WTC11 (cell line): ENCODE measurements around the gene TMC6. TPM values are rescaled to one million over a fixed set of nuclear protein-coding genes. Genes with fewer than 3 reads are reported as not detected.

Source experiments
- ATAC-seq: fragments of 200-7000 bp; cut with Tn5 transposase; 2 replicates; pipeline ENCODE4 v1.10.0; 2021; ENCODE audit warnings: mild to moderate bottlenecking, moderate library complexity
- CTCF ChIA-PET: fragments of 300-600 bp; sonication (Branson Sonifier 250); formaldehyde crosslinking; loops from one replicate; lab custom pipeline; 2021; ENCODE audit warnings: antibody characterized with exemption; lab: Charles Lee
- POLR2A ChIA-PET: fragments of 350-600 bp; sonication (Branson Sonifier 250); formaldehyde crosslinking; loops from one replicate; lab custom pipeline; 2021; ENCODE audit warnings: antibody characterized with exemption; lab: Charles Lee
- DNase-seq: peaks from one replicate; pipeline ENCODE4 v3.0.0; 2021; ENCODE audit warnings: low spot score
- H3K27ac Mint-ChIP-seq: 2 replicates; pipeline ENCODE4 v1.8.0; 2021; ENCODE audit warnings: mixed read lengths
- H3K27me3 Mint-ChIP-seq: 2 replicates; pipeline ENCODE4 v1.8.0; 2021; ENCODE audit warnings: low read depth, mild to moderate bottlenecking, moderate library complexity, mixed read lengths
- H3K36me3 Mint-ChIP-seq: 2 replicates; pipeline ENCODE4 v1.8.0; 2021; ENCODE audit warnings: mixed read lengths
- H3K4me1 Mint-ChIP-seq: 2 replicates; pipeline ENCODE4 v1.8.0; 2022; ENCODE audit warnings: mixed read lengths
- H3K4me3 Mint-ChIP-seq: 2 replicates; pipeline ENCODE4 v1.8.0; 2021; ENCODE audit warnings: mild to moderate bottlenecking, moderate library complexity, mixed read lengths
- H3K9me3 Mint-ChIP-seq: 2 replicates; pipeline ENCODE4 v1.8.0; 2021; ENCODE audit warnings: mixed read lengths
- ELF4 ChIP-seq: sonication (generic); formaldehyde crosslinking; IDR thresholded peaks from 2 replicates; pipeline ENCODE4 v1.8.1; 2022; ENCODE audit warnings: low read depth, mild to moderate bottlenecking, moderate library complexity, missing genetic modification reagents
- FOXJ3 ChIP-seq: sonication (generic); formaldehyde crosslinking; IDR thresholded peaks from 2 replicates; pipeline ENCODE4 v1.9.0; 2021; ENCODE audit warnings: missing genetic modification reagents, mild to moderate bottlenecking, borderline replicate concordance
- FOXP1 ChIP-seq: sonication (generic); formaldehyde crosslinking; IDR thresholded peaks from 2 replicates; pipeline ENCODE4 v1.8.0; 2022; ENCODE audit warnings: missing genetic modification reagents, mild to moderate bottlenecking, moderate library complexity, borderline replicate concordance
- FOXP4 ChIP-seq: sonication (generic); formaldehyde crosslinking; IDR thresholded peaks from 2 replicates; pipeline ENCODE4 v1.8.0; 2022; ENCODE audit warnings: mild to moderate bottlenecking, missing genetic modification reagents
- GTF2I ChIP-seq: fragments of 250-450 bp; sonication (Bioruptor Pico); conservative IDR thresholded peaks from 2 replicates; pipeline ENCODE4 v1.4.0; 2021; ENCODE audit warnings: mild to moderate bottlenecking
- IRF2 ChIP-seq: sonication (generic); formaldehyde crosslinking; IDR thresholded peaks from 2 replicates; pipeline ENCODE4 v1.8.0; 2022; ENCODE audit warnings: low read depth, missing genetic modification reagents, borderline replicate concordance
- NFATC4 ChIP-seq: fragments of 250-450 bp; sonication (Bioruptor Pico); IDR thresholded peaks from 2 replicates; pipeline ENCODE4 v1.9.0; 2021; ENCODE audit warnings: mild to moderate bottlenecking
- NFE2L1 ChIP-seq: sonication (generic); formaldehyde crosslinking; IDR thresholded peaks from 2 replicates; pipeline ENCODE4 v1.8.1; 2023; ENCODE audit warnings: missing genetic modification reagents
- NFYB ChIP-seq: sonication (generic); formaldehyde crosslinking; conservative IDR thresholded peaks from 2 replicates; pipeline ENCODE4 v1.8.0; 2022; ENCODE audit warnings: low read depth, missing genetic modification reagents
- NR1H2 ChIP-seq: sonication (generic); formaldehyde crosslinking; IDR thresholded peaks from 2 replicates; pipeline ENCODE4 v1.9.0; 2021; ENCODE audit warnings: mild to moderate bottlenecking, moderate library complexity, missing genetic modification reagents
- PRRX2 ChIP-seq: fragments of 250-450 bp; sonication (Bioruptor Pico); IDR thresholded peaks from 2 replicates; pipeline ENCODE4 v1.8.0; 2021; ENCODE audit warnings: mild to moderate bottlenecking
- SOX15 ChIP-seq: fragments of 250-450 bp; sonication (Bioruptor Pico); IDR thresholded peaks from 2 replicates; pipeline ENCODE4 v1.9.0; 2021; ENCODE audit warnings: mild to moderate bottlenecking
- SP1 ChIP-seq: sonication (generic); formaldehyde crosslinking; conservative IDR thresholded peaks from 2 replicates; pipeline ENCODE4 v1.8.1; 2022; ENCODE audit warnings: missing genetic modification reagents
- TP53 ChIP-seq: sonication (generic); formaldehyde crosslinking; IDR thresholded peaks from 2 replicates; pipeline ENCODE4 v1.8.1; 2023; ENCODE audit warnings: mild to moderate bottlenecking, missing genetic modification reagents
- ZNF121 ChIP-seq: sonication (generic); formaldehyde crosslinking; IDR thresholded peaks from 2 replicates; pipeline ENCODE4 v1.8.0; 2023; ENCODE audit warnings: missing genetic modification reagents
- total RNA-seq: library from RNA; stranded (reverse); gene quantifications from 3 replicates; pipeline ENCODE4 v1.2.3, GENCODE V29; 2021
- TF ChIP-seq, protein P1 (sequence below): fragments of 250-450 bp; sonication (Bioruptor Pico); conservative IDR thresholded peaks from 2 replicates; pipeline ENCODE4 v1.9.0; 2021; ENCODE audit warnings: mild to moderate bottlenecking
- TF ChIP-seq, protein P2 (sequence below): sonication (generic); formaldehyde crosslinking; IDR thresholded peaks from 2 replicates; pipeline ENCODE4 v1.8.0; 2023; ENCODE audit warnings: missing genetic modification reagents, mild to moderate bottlenecking, borderline replicate concordance
- TF ChIP-seq, protein P3 (sequence below): sonication (generic); formaldehyde crosslinking; IDR thresholded peaks from 2 replicates; pipeline ENCODE4 v1.8.1; 2022; ENCODE audit warnings: low read depth, missing genetic modification reagents, borderline replicate concordance
- TF ChIP-seq, protein P4 (sequence below): sonication (generic); formaldehyde crosslinking; IDR thresholded peaks from 2 replicates; pipeline ENCODE4 v1.8.1; 2023; ENCODE audit warnings: mild to moderate bottlenecking, missing genetic modification reagents
- TF ChIP-seq, protein P5 (sequence below): sonication (generic); formaldehyde crosslinking; conservative IDR thresholded peaks from 2 replicates; pipeline ENCODE4 v1.8.1; 2023; ENCODE audit warnings: mild to moderate bottlenecking, low read depth, missing genetic modification reagents, moderate library complexity

Gene TMC6
- total RNA-seq, 1 experiment from 2014 or later, result 120 TPM

- TF ChIP-seq FOXP1 (CRISPR knock-in tag), result no peak
- no peak for TF ChIP-seq TP53
- TF ChIP-seq, all 79 proteins: peak for 0
These were observed 53.5 kb downstream of the TMC6 start (continued) for GRCh38 chr17:78075011-78075410.

- TF ChIP-seq NR1H2 (CRISPR knock-in tag), result no peak
- TF ChIP-seq, protein P1, sequence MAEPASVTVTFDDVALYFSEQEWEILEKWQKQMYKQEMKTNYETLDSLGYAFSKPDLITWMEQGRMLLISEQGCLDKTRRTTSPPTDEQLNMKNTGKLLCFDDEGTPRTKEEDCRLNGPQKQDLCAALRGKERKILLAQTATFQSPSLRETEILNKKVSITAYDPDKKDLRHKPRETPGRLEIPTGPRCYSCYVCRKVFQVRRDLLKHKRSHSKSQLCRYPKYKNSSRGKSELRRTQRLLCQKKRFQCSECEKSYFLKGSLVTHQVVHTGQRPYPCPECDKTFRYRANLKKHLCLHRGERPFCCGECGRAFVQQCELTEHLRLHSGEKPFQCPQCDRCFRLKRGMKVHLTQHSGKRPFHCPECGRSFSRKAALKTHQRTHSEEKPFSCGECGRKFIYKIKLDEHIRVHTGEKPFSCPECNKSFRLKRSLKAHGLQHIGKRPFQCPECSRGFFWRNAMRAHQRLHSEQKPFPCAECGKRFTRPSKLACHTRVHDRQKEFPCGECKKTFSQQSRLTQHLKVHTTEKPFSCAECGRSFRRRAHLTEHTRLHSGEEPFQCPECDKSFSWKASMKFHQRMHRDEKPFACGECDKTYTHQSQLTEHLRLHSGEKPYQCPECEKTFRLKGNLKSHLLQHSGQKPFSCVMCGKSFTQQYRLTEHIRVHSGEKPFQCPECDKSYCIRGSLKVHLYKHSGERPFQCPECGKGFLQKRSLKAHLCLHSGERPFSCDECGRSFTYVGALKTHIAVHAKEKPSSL (CRISPR knock-in tag), result no peak
- no peak for TF ChIP-seq NFYB (CRISPR knock-in tag)
- TF ChIP-seq FOXJ3, result no peak
- no peak for TF ChIP-seq IRF2 (CRISPR knock-in tag)
- no peak for TF ChIP-seq SOX15 (CRISPR knock-in tag)
- no peak for TF ChIP-seq ZNF121
- TF ChIP-seq, protein P2, sequence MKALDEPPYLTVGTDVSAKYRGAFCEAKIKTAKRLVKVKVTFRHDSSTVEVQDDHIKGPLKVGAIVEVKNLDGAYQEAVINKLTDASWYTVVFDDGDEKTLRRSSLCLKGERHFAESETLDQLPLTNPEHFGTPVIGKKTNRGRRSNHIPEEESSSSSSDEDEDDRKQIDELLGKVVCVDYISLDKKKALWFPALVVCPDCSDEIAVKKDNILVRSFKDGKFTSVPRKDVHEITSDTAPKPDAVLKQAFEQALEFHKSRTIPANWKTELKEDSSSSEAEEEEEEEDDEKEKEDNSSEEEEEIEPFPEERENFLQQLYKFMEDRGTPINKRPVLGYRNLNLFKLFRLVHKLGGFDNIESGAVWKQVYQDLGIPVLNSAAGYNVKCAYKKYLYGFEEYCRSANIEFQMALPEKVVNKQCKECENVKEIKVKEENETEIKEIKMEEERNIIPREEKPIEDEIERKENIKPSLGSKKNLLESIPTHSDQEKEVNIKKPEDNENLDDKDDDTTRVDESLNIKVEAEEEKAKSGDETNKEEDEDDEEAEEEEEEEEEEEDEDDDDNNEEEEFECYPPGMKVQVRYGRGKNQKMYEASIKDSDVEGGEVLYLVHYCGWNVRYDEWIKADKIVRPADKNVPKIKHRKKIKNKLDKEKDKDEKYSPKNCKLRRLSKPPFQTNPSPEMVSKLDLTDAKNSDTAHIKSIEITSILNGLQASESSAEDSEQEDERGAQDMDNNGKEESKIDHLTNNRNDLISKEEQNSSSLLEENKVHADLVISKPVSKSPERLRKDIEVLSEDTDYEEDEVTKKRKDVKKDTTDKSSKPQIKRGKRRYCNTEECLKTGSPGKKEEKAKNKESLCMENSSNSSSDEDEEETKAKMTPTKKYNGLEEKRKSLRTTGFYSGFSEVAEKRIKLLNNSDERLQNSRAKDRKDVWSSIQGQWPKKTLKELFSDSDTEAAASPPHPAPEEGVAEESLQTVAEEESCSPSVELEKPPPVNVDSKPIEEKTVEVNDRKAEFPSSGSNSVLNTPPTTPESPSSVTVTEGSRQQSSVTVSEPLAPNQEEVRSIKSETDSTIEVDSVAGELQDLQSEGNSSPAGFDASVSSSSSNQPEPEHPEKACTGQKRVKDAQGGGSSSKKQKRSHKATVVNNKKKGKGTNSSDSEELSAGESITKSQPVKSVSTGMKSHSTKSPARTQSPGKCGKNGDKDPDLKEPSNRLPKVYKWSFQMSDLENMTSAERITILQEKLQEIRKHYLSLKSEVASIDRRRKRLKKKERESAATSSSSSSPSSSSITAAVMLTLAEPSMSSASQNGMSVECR (CRISPR knock-in tag), result no peak
- TF ChIP-seq FOXP4, result no peak
- TF ChIP-seq GTF2I (CRISPR knock-in tag), result no peak
- no peak for TF ChIP-seq NFE2L1 (CRISPR knock-in tag)
- TF ChIP-seq, protein P3, sequence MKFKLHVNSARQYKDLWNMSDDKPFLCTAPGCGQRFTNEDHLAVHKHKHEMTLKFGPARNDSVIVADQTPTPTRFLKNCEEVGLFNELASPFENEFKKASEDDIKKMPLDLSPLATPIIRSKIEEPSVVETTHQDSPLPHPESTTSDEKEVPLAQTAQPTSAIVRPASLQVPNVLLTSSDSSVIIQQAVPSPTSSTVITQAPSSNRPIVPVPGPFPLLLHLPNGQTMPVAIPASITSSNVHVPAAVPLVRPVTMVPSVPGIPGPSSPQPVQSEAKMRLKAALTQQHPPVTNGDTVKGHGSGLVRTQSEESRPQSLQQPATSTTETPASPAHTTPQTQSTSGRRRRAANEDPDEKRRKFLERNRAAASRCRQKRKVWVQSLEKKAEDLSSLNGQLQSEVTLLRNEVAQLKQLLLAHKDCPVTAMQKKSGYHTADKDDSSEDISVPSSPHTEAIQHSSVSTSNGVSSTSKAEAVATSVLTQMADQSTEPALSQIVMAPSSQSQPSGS, result no peak
- H3K4me3 Mint-ChIP-seq, result no peak overlapping the region
- no peak for DNase-seq
- H3K36me3 Mint-ChIP-seq, result peaks cover 83% of the 10 kb centered on the region
- no peaks in the 10 kb centered on the region for H3K4me1 Mint-ChIP-seq
- no peaks in the 10 kb centered on the region for H3K27me3 Mint-ChIP-seq
- no peaks in the 10 kb centered on the region for H3K9me3 Mint-ChIP-seq
- CTCF ChIA-PET, result interaction anchor here (0.9 to 1.6 kb wide), 2 partner anchors 12 to 54 kb away, joined by 3 to 8 read pairs; no protein-coding TSS in a partner anchor
- ATAC-seq, result no peak
- no peak overlapping the region for H3K27ac Mint-ChIP-seq
- POLR2A ChIA-PET, result no interaction called here
These were observed 55.6 kb downstream of the TMC6 start for GRCh38 chr17:78072961-78073360.

GRCh38 chr17:78069695-78070094 is 58.9 kb downstream of the TMC6 start:
- H3K36me3 Mint-ChIP-seq, result peaks cover 75% of the 10 kb centered on the region
- H3K9me3 Mint-ChIP-seq, result no peaks in the 10 kb centered on the region
- no peak for ATAC-seq
- CTCF ChIA-PET, result interaction anchor here (0.7 to 3.4 kb wide), 3 partner anchors 10 to 50 kb away, joined by 3 to 20 read pairs (median 6); no protein-coding TSS in a partner anchor
- POLR2A ChIA-PET, result no interaction called here
- DNase-seq, result no peak
- H3K27me3 Mint-ChIP-seq, result no peaks in the 10 kb centered on the region
- H3K27ac Mint-ChIP-seq, result no peak overlapping the region
- no peaks in the 10 kb centered on the region for H3K4me1 Mint-ChIP-seq
- H3K4me3 Mint-ChIP-seq, result no peak overlapping the region
- TF ChIP-seq, protein P4, sequence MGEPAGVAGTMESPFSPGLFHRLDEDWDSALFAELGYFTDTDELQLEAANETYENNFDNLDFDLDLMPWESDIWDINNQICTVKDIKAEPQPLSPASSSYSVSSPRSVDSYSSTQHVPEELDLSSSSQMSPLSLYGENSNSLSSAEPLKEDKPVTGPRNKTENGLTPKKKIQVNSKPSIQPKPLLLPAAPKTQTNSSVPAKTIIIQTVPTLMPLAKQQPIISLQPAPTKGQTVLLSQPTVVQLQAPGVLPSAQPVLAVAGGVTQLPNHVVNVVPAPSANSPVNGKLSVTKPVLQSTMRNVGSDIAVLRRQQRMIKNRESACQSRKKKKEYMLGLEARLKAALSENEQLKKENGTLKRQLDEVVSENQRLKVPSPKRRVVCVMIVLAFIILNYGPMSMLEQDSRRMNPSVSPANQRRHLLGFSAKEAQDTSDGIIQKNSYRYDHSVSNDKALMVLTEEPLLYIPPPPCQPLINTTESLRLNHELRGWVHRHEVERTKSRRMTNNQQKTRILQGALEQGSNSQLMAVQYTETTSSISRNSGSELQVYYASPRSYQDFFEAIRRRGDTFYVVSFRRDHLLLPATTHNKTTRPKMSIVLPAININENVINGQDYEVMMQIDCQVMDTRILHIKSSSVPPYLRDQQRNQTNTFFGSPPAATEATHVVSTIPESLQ (CRISPR knock-in tag), result no peak
- no peak for TF ChIP-seq PRRX2 (CRISPR knock-in tag)
- TF ChIP-seq GTF2I (CRISPR knock-in tag), result no peak
- no peak for TF ChIP-seq NFATC4 (CRISPR knock-in tag)
- TF ChIP-seq NFE2L1 (CRISPR knock-in tag), result no peak
- no peak for TF ChIP-seq ELF4 (CRISPR knock-in tag)
- no peak for TF ChIP-seq SP1 (CRISPR knock-in tag)
- TF ChIP-seq FOXP1 (CRISPR knock-in tag), result no peak
- TF ChIP-seq, protein P5, sequence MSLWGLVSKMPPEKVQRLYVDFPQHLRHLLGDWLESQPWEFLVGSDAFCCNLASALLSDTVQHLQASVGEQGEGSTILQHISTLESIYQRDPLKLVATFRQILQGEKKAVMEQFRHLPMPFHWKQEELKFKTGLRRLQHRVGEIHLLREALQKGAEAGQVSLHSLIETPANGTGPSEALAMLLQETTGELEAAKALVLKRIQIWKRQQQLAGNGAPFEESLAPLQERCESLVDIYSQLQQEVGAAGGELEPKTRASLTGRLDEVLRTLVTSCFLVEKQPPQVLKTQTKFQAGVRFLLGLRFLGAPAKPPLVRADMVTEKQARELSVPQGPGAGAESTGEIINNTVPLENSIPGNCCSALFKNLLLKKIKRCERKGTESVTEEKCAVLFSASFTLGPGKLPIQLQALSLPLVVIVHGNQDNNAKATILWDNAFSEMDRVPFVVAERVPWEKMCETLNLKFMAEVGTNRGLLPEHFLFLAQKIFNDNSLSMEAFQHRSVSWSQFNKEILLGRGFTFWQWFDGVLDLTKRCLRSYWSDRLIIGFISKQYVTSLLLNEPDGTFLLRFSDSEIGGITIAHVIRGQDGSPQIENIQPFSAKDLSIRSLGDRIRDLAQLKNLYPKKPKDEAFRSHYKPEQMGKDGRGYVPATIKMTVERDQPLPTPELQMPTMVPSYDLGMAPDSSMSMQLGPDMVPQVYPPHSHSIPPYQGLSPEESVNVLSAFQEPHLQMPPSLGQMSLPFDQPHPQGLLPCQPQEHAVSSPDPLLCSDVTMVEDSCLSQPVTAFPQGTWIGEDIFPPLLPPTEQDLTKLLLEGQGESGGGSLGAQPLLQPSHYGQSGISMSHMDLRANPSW, result no peak
